HCT116 (cell line): ENCODE measurements around the gene HERC6. TPM values are rescaled to one million over a fixed set of nuclear protein-coding genes. Genes with fewer than 3 reads are reported as not detected.

Source experiments
- ATAC-seq: fragments of 200-7000 bp; cut with Tn5 transposase; 2 replicates; pipeline ENCODE4 v1.9.1; 2020; ENCODE audit warnings: mild to moderate bottlenecking, moderate library complexity
- BruUV-seq: library from RNA; stranded (reverse); fragments of 400-500 nt; replicated peaks from 2 replicates; lab custom pipeline; 2021; lab: Mats Ljungman, UMichigan
- CTCF ChIA-PET: fragments of 300-600 bp; sonication (Branson Sonifier 250); formaldehyde crosslinking; loops from one replicate; lab custom pipeline; 2021; ENCODE audit warnings: antibody characterized with exemption; lab: Charles Lee
- POLR2A ChIA-PET: fragments of 300-600, 350-600 bp; sonication (Branson Sonifier 250); formaldehyde crosslinking; loops from one replicate; lab custom pipeline; 2021; ENCODE audit warnings: antibody characterized with exemption; lab: Charles Lee
- RAD21 ChIA-PET, 2 experiments: fragments of 300-600 bp; sonication (Branson Sonifier 250); formaldehyde crosslinking; loops; one replicate each; lab custom pipeline; 2023; ENCODE audit warnings: low total read pairs in 2 of 2; ENCODE audit not compliant: uncharacterized antibody in 2 of 2, unreplicated experiment in 2 of 2, low non-redundant PET in 1 of 2; lab: Charles Lee
- DNase-seq: peaks from one replicate; pipeline ENCODE4 v3.0.0-alpha.2; 2010; ENCODE audit warnings: low read depth, low spot score
- H2AFZ ChIP-seq: fragments of 200-600 bp; shearing (Covaris generic), sonication (generic); 2 replicates; pipeline ENCODE4 v1.6.1; 2017; ENCODE audit warnings: low read depth, mixed run types, mixed read lengths, antibody characterized with exemption, low read length; ENCODE audit not compliant: poor library complexity, severe bottlenecking
- H3K27ac ChIP-seq: 2 replicates; pipeline ENCODE4 v1.5.1; 2012; ENCODE audit warnings: low read depth, low read length
- H3K27me3 ChIP-seq: fragments of 200-600 bp; sonication (generic); 2 replicates; pipeline ENCODE4 v1.6.1; 2016; ENCODE audit warnings: mixed run types, low read length, mixed read lengths; ENCODE audit not compliant: insufficient read depth
- H3K36me3 ChIP-seq, 2 experiments: fragments of 200-500 bp in 1 of 2; fragments of 200-600 bp in 1 of 2; sonication (Bioruptor generic) in 1 of 2; sonication (generic) in 1 of 2; 2 replicates each; pipeline versions ENCODE4 v1.5.1 to v1.6.1; 2014 to 2016; ENCODE audit warnings: low read length in 2 of 2, inconsistent platforms in 1 of 2, mixed read lengths in 1 of 2, mixed run types in 1 of 2; ENCODE audit not compliant: insufficient read depth in 2 of 2, control insufficient read depth in 1 of 2
- H3K4me1 ChIP-seq, 2 experiments: fragments of 200-600 bp in 1 of 2; sonication (generic) in 1 of 2; 2 replicates each; pipeline versions ENCODE4 v1.5.1 to v1.6.1; 2012 to 2017; ENCODE audit warnings: low read length in 2 of 2, inconsistent platforms in 1 of 2, mild to moderate bottlenecking in 1 of 2, mixed read lengths in 1 of 2, mixed run types in 1 of 2, moderate library complexity in 1 of 2; ENCODE audit not compliant: insufficient read depth in 2 of 2, control insufficient read depth in 1 of 2
- H3K4me2 ChIP-seq: fragments of 200-600 bp; sonication (generic); 2 replicates; pipeline ENCODE4 v1.6.1; 2017; ENCODE audit warnings: mixed run types, low read length, mixed read lengths
- H3K4me3 ChIP-seq, 2 experiments: fragments of 200-600 bp in 1 of 2; sonication (generic) in 1 of 2; replicated peaks in 1 of 2; 2 replicates each; pipeline ENCODE4 v1.5.1; 2011 to 2016; ENCODE audit warnings: low read length in 2 of 2, control low read depth in 1 of 2, low read depth in 1 of 2, mild to moderate bottlenecking in 1 of 2, mixed read lengths in 1 of 2, mixed run types in 1 of 2
- H3K79me2 ChIP-seq: fragments of 200-600 bp; sonication (generic); 2 replicates; pipeline ENCODE4 v1.6.1; 2017; ENCODE audit warnings: mild to moderate bottlenecking, mixed run types, low read length, moderate library complexity, mixed read lengths; ENCODE audit not compliant: insufficient read depth
- H3K9ac ChIP-seq: fragments of 200-600 bp; sonication (generic); 2 replicates; pipeline ENCODE4 v1.6.1; 2016; ENCODE audit warnings: low read length, mixed read lengths
- H3K9me2 ChIP-seq: fragments of 200-600 bp; sonication (generic), shearing (Covaris generic); 2 replicates; pipeline ENCODE4 v1.6.1; 2017; ENCODE audit warnings: mixed run types, mild to moderate bottlenecking, moderate library complexity; ENCODE audit not compliant: insufficient read depth
- H3K9me3 ChIP-seq, 2 experiments: fragments of 200-500 bp in 1 of 2; fragments of 200-600 bp in 1 of 2; sonication (Bioruptor generic) in 1 of 2; sonication (generic) in 1 of 2; 2 replicates each; pipeline ENCODE4 v1.6.1; 2014 to 2017; ENCODE audit warnings: low read length in 2 of 2, mixed read lengths in 2 of 2, inconsistent platforms in 1 of 2, low read depth in 1 of 2, mild to moderate bottlenecking in 1 of 2, mixed run types in 1 of 2, moderate library complexity in 1 of 2; ENCODE audit not compliant: control insufficient read depth in 1 of 2, insufficient read depth in 1 of 2
- H4K20me1 ChIP-seq: fragments of 200-600 bp; sonication (generic), shearing (Covaris generic); 2 replicates; pipeline ENCODE4 v1.6.1; 2017; ENCODE audit warnings: mixed run types, mild to moderate bottlenecking, moderate library complexity; ENCODE audit not compliant: insufficient read depth
- CBX3 ChIP-seq: IDR thresholded peaks from 2 replicates; pipeline ENCODE4 v1.6.1; 2012; ENCODE audit warnings: low read depth
- CEBPB ChIP-seq: IDR thresholded peaks from 2 replicates; pipeline ENCODE4 v1.6.1; 2012; ENCODE audit warnings: low read depth
- JUND ChIP-seq: IDR thresholded peaks from 2 replicates; pipeline ENCODE4 v1.6.1; 2012
- POLR2A ChIP-seq: IDR thresholded peaks from 2 replicates; pipeline ENCODE4 v1.7.0; 2011; ENCODE audit warnings: borderline replicate concordance; ENCODE audit not compliant: insufficient read depth, insufficient read length; ENCODE audit errors: extremely low read depth
- POLR2AphosphoS5 ChIP-seq: IDR thresholded peaks from 2 replicates; pipeline ENCODE4 v1.6.1; 2011; ENCODE audit warnings: mild to moderate bottlenecking, low read depth, low read length, moderate library complexity
- SIN3A ChIP-seq: IDR thresholded peaks from 2 replicates; pipeline ENCODE4 v1.6.1; 2012; ENCODE audit warnings: low read depth
- SRF ChIP-seq: IDR thresholded peaks from 2 replicates; pipeline ENCODE4 v1.6.1; 2012; ENCODE audit warnings: low read depth
- ZFX ChIP-seq: fragments of 450-650 bp; IDR thresholded peaks from 2 replicates; pipeline ENCODE4 v1.6.1; 2017
- intact Hi-C: fragments of 100-400 bp; cut with micrococcal nuclease; formaldehyde crosslinking; loops from 2 replicates; pipeline ENCODE4 v1.10.0; 2022
- total RNA-seq: library from RNA; stranded (reverse); gene quantifications from one replicate; pipeline ENCODE4 v1.2.1, GENCODE V29; 2021; ENCODE audit not compliant: unreplicated experiment
- TF ChIP-seq, protein P1 (sequence below): IDR thresholded peaks from 2 replicates; pipeline ENCODE4 v1.6.1; 2012; ENCODE audit warnings: low read depth
- TF ChIP-seq, protein P2 (sequence below): IDR thresholded peaks from 2 replicates; pipeline ENCODE4 v1.6.1; 2011; ENCODE audit warnings: mild to moderate bottlenecking, low read length, moderate library complexity; ENCODE audit not compliant: insufficient replicate concordance; ENCODE audit errors: extremely low read depth

Gene HERC6
- total RNA-seq, 1 experiment from 2014 or later = 4.9 TPM

DNA sequence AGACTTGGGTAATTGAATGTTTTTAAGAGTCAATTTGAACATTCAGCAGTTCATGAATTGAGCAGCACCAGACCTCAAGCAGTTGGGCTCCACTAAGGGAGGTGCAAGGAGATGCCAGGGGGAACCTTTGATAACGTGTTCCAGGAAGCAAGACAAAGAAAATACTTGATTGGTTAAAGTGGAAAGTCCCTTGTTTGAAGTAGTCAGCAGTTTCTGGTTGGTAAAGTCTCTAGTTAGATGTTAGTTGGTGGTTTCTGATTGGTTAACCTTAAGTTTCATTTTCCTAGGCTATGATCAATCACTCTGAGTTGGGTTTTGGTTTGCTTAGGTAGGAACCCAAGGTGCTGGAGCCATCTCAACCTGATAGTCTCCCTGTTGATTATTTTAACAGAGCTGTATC, 4.0 kb downstream of the HERC6 start:
- Histone ChIP-seq H3K79me2 (no peaks in the 10 kb centered on the region), H3K4me2 (no peak overlapping the region), H3K27me3 (no peaks in the 10 kb centered on the region), H3K9ac (no peak overlapping the region), H3K9me3 (no peaks in the 10 kb centered on the region), H3K4me3 (no peak overlapping the region), H3K9me2 (no peaks in the 10 kb centered on the region), H2AFZ (no peak overlapping the region), H3K27ac (no peak overlapping the region), H3K4me1 (peaks cover 0 to 5% of the 10 kb centered on the region in 2 experiments; a peak in 1 of 4 replicates), H3K36me3 (no peaks in the 10 kb centered on the region), H4K20me1 (no peaks in the 10 kb centered on the region)
- BruUV-seq = no TSS peak
- CTCF ChIA-PET = no interaction called here
- intact Hi-C loops = no loop called here
- RAD21 ChIA-PET = no interaction called here
- POLR2A ChIA-PET = no interaction called here
- no peak for DNase-seq
- no peak for ATAC-seq
- TF ChIP-seq SRF (no peak), SIN3A (no peak), CEBPB (no peak), CBX3 (no peak), JUND (no peak)
- TF ChIP-seq, protein P1, sequence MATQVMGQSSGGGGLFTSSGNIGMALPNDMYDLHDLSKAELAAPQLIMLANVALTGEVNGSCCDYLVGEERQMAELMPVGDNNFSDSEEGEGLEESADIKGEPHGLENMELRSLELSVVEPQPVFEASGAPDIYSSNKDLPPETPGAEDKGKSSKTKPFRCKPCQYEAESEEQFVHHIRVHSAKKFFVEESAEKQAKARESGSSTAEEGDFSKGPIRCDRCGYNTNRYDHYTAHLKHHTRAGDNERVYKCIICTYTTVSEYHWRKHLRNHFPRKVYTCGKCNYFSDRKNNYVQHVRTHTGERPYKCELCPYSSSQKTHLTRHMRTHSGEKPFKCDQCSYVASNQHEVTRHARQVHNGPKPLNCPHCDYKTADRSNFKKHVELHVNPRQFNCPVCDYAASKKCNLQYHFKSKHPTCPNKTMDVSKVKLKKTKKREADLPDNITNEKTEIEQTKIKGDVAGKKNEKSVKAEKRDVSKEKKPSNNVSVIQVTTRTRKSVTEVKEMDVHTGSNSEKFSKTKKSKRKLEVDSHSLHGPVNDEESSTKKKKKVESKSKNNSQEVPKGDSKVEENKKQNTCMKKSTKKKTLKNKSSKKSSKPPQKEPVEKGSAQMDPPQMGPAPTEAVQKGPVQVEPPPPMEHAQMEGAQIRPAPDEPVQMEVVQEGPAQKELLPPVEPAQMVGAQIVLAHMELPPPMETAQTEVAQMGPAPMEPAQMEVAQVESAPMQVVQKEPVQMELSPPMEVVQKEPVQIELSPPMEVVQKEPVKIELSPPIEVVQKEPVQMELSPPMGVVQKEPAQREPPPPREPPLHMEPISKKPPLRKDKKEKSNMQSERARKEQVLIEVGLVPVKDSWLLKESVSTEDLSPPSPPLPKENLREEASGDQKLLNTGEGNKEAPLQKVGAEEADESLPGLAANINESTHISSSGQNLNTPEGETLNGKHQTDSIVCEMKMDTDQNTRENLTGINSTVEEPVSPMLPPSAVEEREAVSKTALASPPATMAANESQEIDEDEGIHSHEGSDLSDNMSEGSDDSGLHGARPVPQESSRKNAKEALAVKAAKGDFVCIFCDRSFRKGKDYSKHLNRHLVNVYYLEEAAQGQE = no peak

DNA sequence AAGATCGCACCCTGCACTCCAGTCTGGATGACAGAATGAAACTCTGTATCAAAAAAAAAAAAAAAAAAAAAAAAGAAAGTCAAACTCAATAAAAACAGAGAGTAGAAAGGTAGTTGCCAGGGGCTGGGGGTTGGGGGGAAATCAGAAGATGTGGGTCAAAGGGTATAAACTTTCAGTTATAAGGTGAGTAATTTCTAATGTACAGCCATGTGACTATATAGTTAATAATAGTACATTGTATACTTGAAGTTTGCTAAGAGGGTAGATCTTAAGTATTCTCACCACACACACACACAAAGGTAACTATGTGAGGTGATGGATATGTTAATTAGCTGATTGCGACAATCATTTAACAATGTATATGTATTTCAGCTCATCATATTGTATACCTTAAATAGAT, 11.5 kb downstream of the HERC6 start:
- H3K36me3 ChIP-seq = no peaks in the 10 kb centered on the region
- ATAC-seq (no peak), DNase-seq (no peak)
- H3K4me3 ChIP-seq = no peak overlapping the region
- H3K9me3 ChIP-seq = no peaks in the 10 kb centered on the region
- H3K79me2 ChIP-seq = no peaks in the 10 kb centered on the region
- H3K4me2 ChIP-seq = no peak overlapping the region
- H3K27ac ChIP-seq = no peak overlapping the region
- intact Hi-C loops = no loop called here
- ChIA-PET CTCF (interaction anchor here (1.9 kb wide), 1 partner anchor 11 kb away, joined by 7 read pairs; the partner anchor contains the start of gene HERC6), RAD21 (no interaction called here), POLR2A (no interaction called here)
- no peaks in the 10 kb centered on the region for H4K20me1 ChIP-seq
- TF ChIP-seq, protein P2, sequence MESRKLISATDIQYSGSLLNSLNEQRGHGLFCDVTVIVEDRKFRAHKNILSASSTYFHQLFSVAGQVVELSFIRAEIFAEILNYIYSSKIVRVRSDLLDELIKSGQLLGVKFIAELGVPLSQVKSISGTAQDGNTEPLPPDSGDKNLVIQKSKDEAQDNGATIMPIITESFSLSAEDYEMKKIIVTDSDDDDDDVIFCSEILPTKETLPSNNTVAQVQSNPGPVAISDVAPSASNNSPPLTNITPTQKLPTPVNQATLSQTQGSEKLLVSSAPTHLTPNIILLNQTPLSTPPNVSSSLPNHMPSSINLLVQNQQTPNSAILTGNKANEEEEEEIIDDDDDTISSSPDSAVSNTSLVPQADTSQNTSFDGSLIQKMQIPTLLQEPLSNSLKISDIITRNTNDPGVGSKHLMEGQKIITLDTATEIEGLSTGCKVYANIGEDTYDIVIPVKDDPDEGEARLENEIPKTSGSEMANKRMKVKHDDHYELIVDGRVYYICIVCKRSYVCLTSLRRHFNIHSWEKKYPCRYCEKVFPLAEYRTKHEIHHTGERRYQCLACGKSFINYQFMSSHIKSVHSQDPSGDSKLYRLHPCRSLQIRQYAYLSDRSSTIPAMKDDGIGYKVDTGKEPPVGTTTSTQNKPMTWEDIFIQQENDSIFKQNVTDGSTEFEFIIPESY = no peak
- TF ChIP-seq CBX3 (no peak), ZFX (no peak), POLR2A (no peak), POLR2AphosphoS5 (no peak)
- H3K4me1 ChIP-seq = no peaks in the 10 kb centered on the region
- H3K27me3 ChIP-seq = no peaks in the 10 kb centered on the region
- H2AFZ ChIP-seq = no peak overlapping the region
- no peaks in the 10 kb centered on the region for H3K9me2 ChIP-seq
- no peak overlapping the region for H3K9ac ChIP-seq
- BruUV-seq = no TSS peak
